Panc1 (cell line): ENCODE measurements around the gene TMEM170A.

Experiments
- POLR2AphosphoS5 ChIP-seq: IDR thresholded peaks from 2 replicates; pipeline ENCODE4 v1.6.1; 2012; ENCODE audit warnings: mild to moderate bottlenecking, low read depth, low read length, moderate library complexity
- SIN3A ChIP-seq: IDR thresholded peaks from 2 replicates; pipeline ENCODE4 v1.6.1; 2012; ENCODE audit warnings: low read depth, mild to moderate bottlenecking, low read length, moderate library complexity, borderline replicate concordance; ENCODE audit not compliant: insufficient read depth
- TCF7L2 ChIP-seq: IDR thresholded peaks from 2 replicates; pipeline ENCODE4 v1.6.1; 2011; ENCODE audit warnings: mild to moderate bottlenecking, low read depth, low read length, inconsistent platforms
- TF ChIP-seq, protein P1 (sequence below): fragments of 450-650 bp; IDR thresholded peaks from 2 replicates; pipeline ENCODE4 v1.5.1; 2017; ENCODE audit warnings: mild to moderate bottlenecking
- TF ChIP-seq, protein P2 (sequence below), 2 experiments: IDR thresholded peaks; 2 replicates each; pipeline ENCODE4 v1.6.1; 2011 to 2012; ENCODE audit warnings: low read depth in 2 of 2, control low read depth in 1 of 2, low read length in 1 of 2, mild to moderate bottlenecking in 1 of 2, moderate library complexity in 1 of 2; ENCODE audit not compliant: insufficient read depth in 1 of 2

- TF ChIP-seq, protein P1, sequence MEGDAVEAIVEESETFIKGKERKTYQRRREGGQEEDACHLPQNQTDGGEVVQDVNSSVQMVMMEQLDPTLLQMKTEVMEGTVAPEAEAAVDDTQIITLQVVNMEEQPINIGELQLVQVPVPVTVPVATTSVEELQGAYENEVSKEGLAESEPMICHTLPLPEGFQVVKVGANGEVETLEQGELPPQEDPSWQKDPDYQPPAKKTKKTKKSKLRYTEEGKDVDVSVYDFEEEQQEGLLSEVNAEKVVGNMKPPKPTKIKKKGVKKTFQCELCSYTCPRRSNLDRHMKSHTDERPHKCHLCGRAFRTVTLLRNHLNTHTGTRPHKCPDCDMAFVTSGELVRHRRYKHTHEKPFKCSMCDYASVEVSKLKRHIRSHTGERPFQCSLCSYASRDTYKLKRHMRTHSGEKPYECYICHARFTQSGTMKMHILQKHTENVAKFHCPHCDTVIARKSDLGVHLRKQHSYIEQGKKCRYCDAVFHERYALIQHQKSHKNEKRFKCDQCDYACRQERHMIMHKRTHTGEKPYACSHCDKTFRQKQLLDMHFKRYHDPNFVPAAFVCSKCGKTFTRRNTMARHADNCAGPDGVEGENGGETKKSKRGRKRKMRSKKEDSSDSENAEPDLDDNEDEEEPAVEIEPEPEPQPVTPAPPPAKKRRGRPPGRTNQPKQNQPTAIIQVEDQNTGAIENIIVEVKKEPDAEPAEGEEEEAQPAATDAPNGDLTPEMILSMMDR = peak; percentile 68
- TF ChIP-seq, protein P2, sequence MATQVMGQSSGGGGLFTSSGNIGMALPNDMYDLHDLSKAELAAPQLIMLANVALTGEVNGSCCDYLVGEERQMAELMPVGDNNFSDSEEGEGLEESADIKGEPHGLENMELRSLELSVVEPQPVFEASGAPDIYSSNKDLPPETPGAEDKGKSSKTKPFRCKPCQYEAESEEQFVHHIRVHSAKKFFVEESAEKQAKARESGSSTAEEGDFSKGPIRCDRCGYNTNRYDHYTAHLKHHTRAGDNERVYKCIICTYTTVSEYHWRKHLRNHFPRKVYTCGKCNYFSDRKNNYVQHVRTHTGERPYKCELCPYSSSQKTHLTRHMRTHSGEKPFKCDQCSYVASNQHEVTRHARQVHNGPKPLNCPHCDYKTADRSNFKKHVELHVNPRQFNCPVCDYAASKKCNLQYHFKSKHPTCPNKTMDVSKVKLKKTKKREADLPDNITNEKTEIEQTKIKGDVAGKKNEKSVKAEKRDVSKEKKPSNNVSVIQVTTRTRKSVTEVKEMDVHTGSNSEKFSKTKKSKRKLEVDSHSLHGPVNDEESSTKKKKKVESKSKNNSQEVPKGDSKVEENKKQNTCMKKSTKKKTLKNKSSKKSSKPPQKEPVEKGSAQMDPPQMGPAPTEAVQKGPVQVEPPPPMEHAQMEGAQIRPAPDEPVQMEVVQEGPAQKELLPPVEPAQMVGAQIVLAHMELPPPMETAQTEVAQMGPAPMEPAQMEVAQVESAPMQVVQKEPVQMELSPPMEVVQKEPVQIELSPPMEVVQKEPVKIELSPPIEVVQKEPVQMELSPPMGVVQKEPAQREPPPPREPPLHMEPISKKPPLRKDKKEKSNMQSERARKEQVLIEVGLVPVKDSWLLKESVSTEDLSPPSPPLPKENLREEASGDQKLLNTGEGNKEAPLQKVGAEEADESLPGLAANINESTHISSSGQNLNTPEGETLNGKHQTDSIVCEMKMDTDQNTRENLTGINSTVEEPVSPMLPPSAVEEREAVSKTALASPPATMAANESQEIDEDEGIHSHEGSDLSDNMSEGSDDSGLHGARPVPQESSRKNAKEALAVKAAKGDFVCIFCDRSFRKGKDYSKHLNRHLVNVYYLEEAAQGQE (IDR thresholded peaks at IDR 0.05; ENCODE audit: insufficient read depth in 1 of 2, low read depth in 2 of 2, low read length in 1 of 2) = no peak
- TF ChIP-seq POLR2AphosphoS5 = no peak
- no peak for TF ChIP-seq SIN3A
- TF ChIP-seq TCF7L2 = no peak
Observed at GRCh38 chr16:75402821-75403475, 61.5 kb downstream of the TMEM170A start.
